Measurements from ENCODE around the gene PTPRD. TPM values are rescaled to one million over a fixed set of nuclear protein-coding genes. Genes with fewer than 3 reads are reported as not detected.

Gene PTPRD
- total and polyA plus RNA-seq, 2 of the 4 experiments (the other 2 are of a cell fraction): 0.07 to 0.18 TPM

DNA sequence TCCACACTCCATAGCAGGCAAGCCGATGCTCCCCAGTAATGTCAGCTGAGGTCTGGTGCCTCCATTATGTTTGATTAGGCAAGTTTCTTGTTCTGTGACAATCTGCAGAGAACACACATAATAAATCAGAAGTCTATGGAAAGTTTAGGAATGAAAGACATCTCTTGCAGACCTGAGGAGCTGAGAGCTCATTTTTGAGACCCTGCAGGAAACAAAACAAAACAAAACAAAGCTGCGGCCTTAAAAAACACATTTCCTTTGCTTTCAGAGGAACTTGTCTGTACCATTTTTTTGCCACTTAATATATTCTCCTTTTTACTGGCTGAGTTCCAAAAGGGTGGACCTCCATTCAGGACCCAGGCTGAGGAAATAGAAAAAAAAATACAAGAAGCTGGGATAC, 2332.0 kb downstream of the PTPRD start:
- H3K9me1 ChIP-seq (ENCODE audit: insufficient read depth, low read length): no peaks in the 10 kb centered on the region
- BruUV-seq (replicated peaks): no TSS peak

More for the DNA sequence above, 2332.0 kb downstream of the PTPRD start:
- no peak overlapping the region for H2BK120ac ChIP-seq (ENCODE audit: low read depth, low read length)
- no peak overlapping the region for H3K27ac ChIP-seq (ENCODE audit: insufficient read depth, low read length)
- dilution Hi-C loops (cut with HindIII; ENCODE audit: low sequenced_read_pairs, unreplicated experiment) (no loop called here), intact Hi-C loops (cut with micrococcal nuclease) (no loop called here), in situ Hi-C loops (cut with MboI; ENCODE audit: low sequenced_read_pairs) (no loop called here)
- H4K8ac ChIP-seq (ENCODE audit: low read depth in 2 of 2, low read length in 2 of 2): no peak overlapping the region
- H2BK5ac ChIP-seq (ENCODE audit: low read depth, low read length, poor library complexity, severe bottlenecking): no peak overlapping the region
- POLR2A ChIA-PET (ENCODE audit: unreplicated experiment): no interaction called here
- DNase-seq (no peak), ATAC-seq (ENCODE audit: low read depth) (no peak)
- H3K9me3 ChIP-seq (ENCODE audit: control insufficient read depth, insufficient read depth, low read length): no peaks in the 10 kb centered on the region; the same call in 1 of the 2 replicates
- H3K4me2 ChIP-seq (ENCODE audit: low read depth, low read length): no peak overlapping the region
- TF ChIP-seq BHLHE40 (IDR thresholded peaks at IDR 0.05; ENCODE audit: low read depth, low read length) (no peak), RCOR1 (IDR thresholded peaks at IDR 0.05; ENCODE audit: insufficient replicate concordance, low read length) (no peak), FOS (IDR thresholded peaks at IDR 0.05; ENCODE audit: low read depth, low read length) (no peak), NFE2L2 (IDR thresholded peaks at IDR 0.05; ENCODE audit: low read depth, low read length) (no peak), POLR2A (IDR thresholded peaks at IDR 0.05; ENCODE audit: low read depth, low read length) (no peak), SMC3 (IDR thresholded peaks at IDR 0.05; ENCODE audit: low read depth, low read length) (no peak), MAFK (IDR thresholded peaks at IDR 0.05; ENCODE audit: low read depth, low read length) (no peak)
- TF ChIP-seq, protein P1, sequence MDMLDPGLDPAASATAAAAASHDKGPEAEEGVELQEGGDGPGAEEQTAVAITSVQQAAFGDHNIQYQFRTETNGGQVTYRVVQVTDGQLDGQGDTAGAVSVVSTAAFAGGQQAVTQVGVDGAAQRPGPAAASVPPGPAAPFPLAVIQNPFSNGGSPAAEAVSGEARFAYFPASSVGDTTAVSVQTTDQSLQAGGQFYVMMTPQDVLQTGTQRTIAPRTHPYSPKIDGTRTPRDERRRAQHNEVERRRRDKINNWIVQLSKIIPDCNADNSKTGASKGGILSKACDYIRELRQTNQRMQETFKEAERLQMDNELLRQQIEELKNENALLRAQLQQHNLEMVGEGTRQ (IDR thresholded peaks at IDR 0.05; ENCODE audit: low read depth, low read length): no peak
- TF ChIP-seq, protein P2, sequence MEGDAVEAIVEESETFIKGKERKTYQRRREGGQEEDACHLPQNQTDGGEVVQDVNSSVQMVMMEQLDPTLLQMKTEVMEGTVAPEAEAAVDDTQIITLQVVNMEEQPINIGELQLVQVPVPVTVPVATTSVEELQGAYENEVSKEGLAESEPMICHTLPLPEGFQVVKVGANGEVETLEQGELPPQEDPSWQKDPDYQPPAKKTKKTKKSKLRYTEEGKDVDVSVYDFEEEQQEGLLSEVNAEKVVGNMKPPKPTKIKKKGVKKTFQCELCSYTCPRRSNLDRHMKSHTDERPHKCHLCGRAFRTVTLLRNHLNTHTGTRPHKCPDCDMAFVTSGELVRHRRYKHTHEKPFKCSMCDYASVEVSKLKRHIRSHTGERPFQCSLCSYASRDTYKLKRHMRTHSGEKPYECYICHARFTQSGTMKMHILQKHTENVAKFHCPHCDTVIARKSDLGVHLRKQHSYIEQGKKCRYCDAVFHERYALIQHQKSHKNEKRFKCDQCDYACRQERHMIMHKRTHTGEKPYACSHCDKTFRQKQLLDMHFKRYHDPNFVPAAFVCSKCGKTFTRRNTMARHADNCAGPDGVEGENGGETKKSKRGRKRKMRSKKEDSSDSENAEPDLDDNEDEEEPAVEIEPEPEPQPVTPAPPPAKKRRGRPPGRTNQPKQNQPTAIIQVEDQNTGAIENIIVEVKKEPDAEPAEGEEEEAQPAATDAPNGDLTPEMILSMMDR (conservative IDR thresholded peaks at IDR 0.05; ENCODE audit: low read depth, low read length): no peak
- no peaks in the 10 kb centered on the region for H3K79me1 ChIP-seq (ENCODE audit: low read depth in 1 of 2, low read length in 2 of 2)
- H3K4ac ChIP-seq (ENCODE audit: low read depth, low read length): no peak overlapping the region
- no peak overlapping the region for H3K14ac ChIP-seq (replicated peaks; ENCODE audit: low read depth, low read length)
- no peak overlapping the region for H3K23ac ChIP-seq (ENCODE audit: low read depth, low read length)
- no peak overlapping the region for H3K56ac ChIP-seq (ENCODE audit: extremely low read depth, insufficient read depth, low read length)
- H3K36me3 ChIP-seq (ENCODE audit: control insufficient read depth, insufficient read depth, low read length): no peaks in the 10 kb centered on the region
- CTCF ChIA-PET: no interaction called here
- H2BK15ac ChIP-seq (ENCODE audit: low read depth, low read length): no peak overlapping the region
- no peaks in the 10 kb centered on the region for H3K27me3 ChIP-seq (ENCODE audit: control insufficient read depth, insufficient read depth, low read length)
- no peak overlapping the region for H2AK9ac ChIP-seq (replicated peaks; ENCODE audit: low read depth, low read length, poor library complexity)
- no peak overlapping the region for H2AK5ac ChIP-seq (ENCODE audit: low read depth, low read length)
- no peak overlapping the region for H3K4me3 ChIP-seq (ENCODE audit: insufficient read depth, low read depth, low read length)
- no peaks in the 10 kb centered on the region for H4K20me1 ChIP-seq (ENCODE audit: insufficient read depth, low read length)
- H2BK20ac ChIP-seq (ENCODE audit: low read depth, low read length): no peak overlapping the region
- no peak overlapping the region for H4K5ac ChIP-seq (ENCODE audit: low read depth, low read length)
- WGBS, 2 experiments (ENCODE audit: extremely low coverage in 2 of 2, insufficient read length in 1 of 2): no CpG with 5 or more reads among the region's 2 CpGs
- no peak overlapping the region for H4K91ac ChIP-seq (ENCODE audit: insufficient read depth, low read depth, low read length)
- no peak overlapping the region for H3K18ac ChIP-seq (ENCODE audit: low read depth, low read length)
- no peaks in the 10 kb centered on the region for H3K4me1 ChIP-seq (ENCODE audit: control insufficient read depth, insufficient read depth, low read length)
- H3K9ac ChIP-seq (ENCODE audit: low read depth, low read length): no peak overlapping the region
- H2AFZ ChIP-seq (replicated peaks; ENCODE audit: low read length, poor library complexity): no peak overlapping the region
